ENCODE results near the gene UBE2G2.

UBE2G2 gene

DNA sequence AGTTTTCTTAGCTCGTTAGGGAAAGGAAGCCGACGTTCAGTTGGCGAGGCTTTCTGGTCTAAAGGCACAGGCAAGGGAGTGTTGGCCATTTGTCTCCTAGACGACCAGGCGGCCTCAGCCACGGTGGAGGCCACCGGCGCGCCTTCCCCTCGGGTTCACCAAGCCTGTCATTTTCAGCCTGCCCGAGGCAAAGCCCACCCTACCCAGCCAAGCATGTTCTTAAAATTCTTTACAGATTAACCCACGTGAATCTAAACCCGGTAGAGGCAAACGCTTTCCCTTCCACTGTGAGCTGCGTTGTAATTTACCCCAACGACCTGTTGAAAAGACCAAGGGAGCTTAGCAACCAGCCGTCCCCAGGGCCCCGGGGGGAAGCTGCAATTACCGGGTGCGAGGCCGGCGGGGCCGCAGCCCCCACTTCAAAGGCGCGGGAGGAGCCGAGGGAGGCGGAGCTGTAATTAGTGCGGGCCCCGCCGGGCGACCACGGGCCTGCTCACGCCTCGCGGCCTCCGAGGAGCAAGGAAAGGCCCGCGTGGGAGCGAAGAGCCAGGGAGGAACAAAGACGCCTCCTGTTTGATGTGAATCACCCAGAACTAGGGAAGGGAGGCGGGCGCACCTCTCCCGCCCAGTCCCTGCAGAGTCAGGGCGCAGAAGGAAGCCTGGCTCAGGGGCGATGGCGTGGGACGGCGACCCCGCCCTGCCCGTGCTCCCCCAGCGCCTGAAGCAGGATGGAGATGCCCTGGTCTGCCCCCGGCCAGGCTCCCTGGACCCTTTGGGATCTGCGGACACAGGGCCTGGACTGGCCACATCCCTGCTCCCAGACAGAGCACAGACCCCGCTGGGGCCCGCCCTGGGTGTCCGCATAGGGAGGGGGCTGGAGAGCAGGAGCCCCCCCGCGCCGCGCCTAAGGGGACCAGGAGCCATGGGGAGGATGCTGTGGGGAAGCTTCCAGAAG is 78.2 kb downstream of the UBE2G2 start:
- DNase-seq: no peak

DNA sequence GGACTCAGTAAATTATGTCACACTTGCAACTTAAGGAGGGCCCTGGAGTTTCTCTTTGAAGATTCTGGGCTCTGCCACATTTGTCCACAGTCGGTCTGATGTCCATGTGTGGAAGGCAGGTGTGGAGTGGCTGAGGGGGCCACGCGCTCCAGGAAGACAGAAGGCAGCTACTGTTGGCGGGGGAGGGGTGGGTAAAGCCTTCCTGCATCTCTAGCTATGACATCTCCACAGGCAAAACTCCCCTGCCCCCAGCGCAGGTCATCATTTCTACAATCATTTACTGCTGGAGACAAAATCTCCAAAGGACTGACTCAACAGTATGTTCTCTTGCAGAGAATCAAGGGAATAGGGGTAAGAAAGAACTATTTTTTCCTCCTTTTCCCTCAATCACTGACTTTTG is 78.9 kb downstream of the UBE2G2 start:
- no peak for DNase-seq

DNA sequence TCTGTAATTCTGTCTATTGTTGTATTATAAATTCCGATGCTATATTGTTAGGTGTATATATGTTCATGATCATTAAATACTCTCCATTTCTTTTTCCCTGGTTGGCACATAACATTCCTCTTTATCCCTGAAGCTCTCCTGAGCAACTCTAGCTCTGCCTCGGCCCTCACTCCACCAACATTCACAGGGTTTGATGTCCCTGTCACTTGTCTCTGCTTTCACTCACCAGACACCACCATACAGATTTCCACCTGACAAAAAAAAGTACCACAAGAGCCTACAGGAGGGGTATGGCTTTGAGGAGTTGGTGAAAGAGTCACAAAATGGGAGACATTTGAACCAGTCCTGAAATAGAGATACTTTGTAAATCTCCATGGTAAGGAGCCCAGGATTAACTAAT is 81.5 kb downstream of the UBE2G2 start:
- no peak for DNase-seq
